Hepatocyte (in vitro differentiated cells): ENCODE measurements around the gene GATAD2A. TPM values are rescaled to one million over a fixed set of nuclear protein-coding genes. Genes with fewer than 3 reads are reported as not detected.

ENCODE experiments used
- DNase-seq: peaks from one replicate; pipeline ENCODE4 v3.0.0-alpha.2; 2016; ENCODE audit warnings: low spot score
- H2AFZ ChIP-seq: fragments of 200-600 bp; sonication (generic); 2 replicates; pipeline ENCODE4 v1.6.0; 2016; ENCODE audit warnings: antibody characterized with exemption, mild to moderate bottlenecking
- H3K27ac ChIP-seq: fragments of 200-600 bp; sonication (generic); 2 replicates; pipeline ENCODE4 v1.5.1; 2016; ENCODE audit warnings: mild to moderate bottlenecking
- H3K27me3 ChIP-seq: fragments of 200-600 bp; sonication (generic); 2 replicates; pipeline ENCODE4 v1.6.1; 2016
- H3K36me3 ChIP-seq: fragments of 200-600 bp; sonication (generic); replicated peaks from 2 replicates; pipeline ENCODE4 v1.5.1; 2016; ENCODE audit warnings: low read depth; ENCODE audit not compliant: insufficient read depth
- H3K4me1 ChIP-seq: fragments of 200-600 bp; sonication (generic); 2 replicates; pipeline ENCODE4 v1.5.1; 2016; ENCODE audit warnings: mild to moderate bottlenecking, moderate library complexity; ENCODE audit not compliant: insufficient read depth
- H3K4me2 ChIP-seq: fragments of 200-600 bp; sonication (generic); 2 replicates; pipeline ENCODE4 v1.6.0; 2016
- H3K4me3 ChIP-seq: fragments of 200-600 bp; sonication (generic); 2 replicates; pipeline ENCODE4 v1.5.1; 2016; ENCODE audit warnings: mild to moderate bottlenecking
- H3K79me2 ChIP-seq: fragments of 200-600 bp; sonication (generic); 2 replicates; pipeline ENCODE4 v1.6.0; 2017; ENCODE audit warnings: mild to moderate bottlenecking
- H3K9me2 ChIP-seq: fragments of 200-600 bp; sonication (generic); replicated peaks from 2 replicates; pipeline ENCODE4 v1.6.0; 2017; ENCODE audit warnings: mild to moderate bottlenecking; ENCODE audit not compliant: insufficient read depth
- H3K9me3 ChIP-seq: fragments of 200-600 bp; sonication (generic); 2 replicates; pipeline ENCODE4 v1.5.1; 2016; ENCODE audit warnings: low read depth, mild to moderate bottlenecking
- H4K20me1 ChIP-seq: fragments of 200-600 bp; sonication (generic); 2 replicates; pipeline ENCODE4 v1.6.0; 2016; ENCODE audit warnings: mild to moderate bottlenecking; ENCODE audit not compliant: insufficient read depth, poor library complexity, severe bottlenecking
- EZH2 ChIP-seq: fragments of 200-600 bp; sonication (generic); IDR thresholded peaks from 2 replicates; pipeline ENCODE4 v1.6.1; 2016; ENCODE audit warnings: antibody characterized with exemption, mild to moderate bottlenecking, borderline replicate concordance
- EZH2phosphoT487 ChIP-seq: fragments of 200-600 bp; sonication (generic); IDR thresholded peaks from one replicate; pipeline ENCODE4 v1.6.1; 2018; ENCODE audit warnings: antibody characterized with exemption, mild to moderate bottlenecking, low read depth, moderate library complexity; ENCODE audit not compliant: unreplicated experiment, severe bottlenecking
- WGBS: methylation state at CpG from one replicate; pipeline ENCODE4 v1.1.6; 2016; ENCODE audit warnings: low lambda C conversion rate; ENCODE audit errors: missing lambda C conversion rate; 5-methylcytosine and 5-hydroxymethylcytosine counted together
- polyA plus RNA-seq: library from polyadenylated mRNA; unstranded; fragments of >200 nt; fragmentation: Nextera tagmentation; extraction: Ambion mirVana; gene quantifications from 2 replicates; pipeline ENCODE4 v1.2.1, GENCODE V29; 2016
- total RNA-seq: library from RNA; depleted of rRNA; stranded (reverse); fragments of >200 nt; gene quantifications from 2 replicates; pipeline ENCODE4 v1.2.3, GENCODE V29; 2014
- TF ChIP-seq, protein P1 (sequence below): fragments of 200-600 bp; sonication (generic); IDR thresholded peaks from 2 replicates; pipeline ENCODE4 v1.5.1; 2016; ENCODE audit warnings: antibody characterized with exemption, mild to moderate bottlenecking; ENCODE audit not compliant: poor library complexity

GATAD2A gene
- total and polyA plus RNA-seq, 2 experiments from 2014 or later: 35.3 to 35.7 TPM

DNA sequence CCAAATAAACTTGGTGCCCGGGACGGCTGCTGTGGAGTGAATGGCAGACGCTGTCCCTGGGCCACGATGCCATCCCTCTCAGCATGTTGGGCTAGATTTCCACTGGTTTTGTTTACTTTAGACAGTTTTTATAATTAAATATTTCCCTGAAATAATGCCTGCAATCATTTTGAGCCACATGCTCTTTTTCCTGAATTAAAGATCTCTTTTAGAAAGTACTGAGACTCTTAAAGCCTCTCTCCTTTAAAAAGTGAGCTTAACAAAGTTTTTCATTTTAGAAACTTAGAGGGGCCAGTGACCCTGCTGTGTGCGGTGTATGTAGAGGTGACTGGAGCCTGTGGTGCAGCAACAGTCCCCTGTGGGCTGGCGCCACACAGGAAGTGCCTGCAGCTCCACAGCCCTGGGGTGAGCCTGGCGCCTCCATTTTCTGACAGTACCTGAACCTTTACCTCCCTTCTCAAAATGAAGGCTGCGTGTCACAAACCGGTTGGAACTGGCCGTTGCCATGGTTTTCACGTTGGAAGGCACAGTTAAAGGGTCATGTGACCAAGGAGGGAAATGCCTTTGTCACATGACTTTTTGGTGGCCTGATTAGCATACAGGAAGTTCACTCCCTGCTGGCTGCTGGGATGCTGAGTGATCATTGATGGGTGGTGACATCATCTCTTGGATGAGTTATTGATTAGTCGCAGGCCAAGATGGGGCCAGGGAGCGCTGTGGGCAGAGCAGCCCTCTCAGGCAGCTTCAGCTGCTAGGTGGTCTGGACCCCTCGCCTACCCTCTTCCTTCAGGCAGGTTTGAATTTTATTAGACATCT is 83.6 kb downstream of the GATAD2A start:
- peaks cover 52% of the 10 kb centered on the region for H3K4me1 ChIP-seq
- peak; percentile 93 for DNase-seq
- H4K20me1 ChIP-seq: no peaks in the 10 kb centered on the region
- WGBS: 43% methylated on average over 14 of the region's 14 CpGs
- H3K4me2 ChIP-seq: peak overlapping the region; percentile 63
- H3K4me3 ChIP-seq: no peak overlapping the region
- TF ChIP-seq, protein P1, sequence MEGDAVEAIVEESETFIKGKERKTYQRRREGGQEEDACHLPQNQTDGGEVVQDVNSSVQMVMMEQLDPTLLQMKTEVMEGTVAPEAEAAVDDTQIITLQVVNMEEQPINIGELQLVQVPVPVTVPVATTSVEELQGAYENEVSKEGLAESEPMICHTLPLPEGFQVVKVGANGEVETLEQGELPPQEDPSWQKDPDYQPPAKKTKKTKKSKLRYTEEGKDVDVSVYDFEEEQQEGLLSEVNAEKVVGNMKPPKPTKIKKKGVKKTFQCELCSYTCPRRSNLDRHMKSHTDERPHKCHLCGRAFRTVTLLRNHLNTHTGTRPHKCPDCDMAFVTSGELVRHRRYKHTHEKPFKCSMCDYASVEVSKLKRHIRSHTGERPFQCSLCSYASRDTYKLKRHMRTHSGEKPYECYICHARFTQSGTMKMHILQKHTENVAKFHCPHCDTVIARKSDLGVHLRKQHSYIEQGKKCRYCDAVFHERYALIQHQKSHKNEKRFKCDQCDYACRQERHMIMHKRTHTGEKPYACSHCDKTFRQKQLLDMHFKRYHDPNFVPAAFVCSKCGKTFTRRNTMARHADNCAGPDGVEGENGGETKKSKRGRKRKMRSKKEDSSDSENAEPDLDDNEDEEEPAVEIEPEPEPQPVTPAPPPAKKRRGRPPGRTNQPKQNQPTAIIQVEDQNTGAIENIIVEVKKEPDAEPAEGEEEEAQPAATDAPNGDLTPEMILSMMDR: no peak
- no peak for TF ChIP-seq EZH2
- no peak for TF ChIP-seq EZH2phosphoT487
- H2AFZ ChIP-seq: no peak overlapping the region
- no peaks in the 10 kb centered on the region for H3K27me3 ChIP-seq
- no peaks in the 10 kb centered on the region for H3K9me2 ChIP-seq
- H3K36me3 ChIP-seq: no peaks in the 10 kb centered on the region
- no peaks in the 10 kb centered on the region for H3K9me3 ChIP-seq
- H3K79me2 ChIP-seq: peaks cover 43% of the 10 kb centered on the region
- H3K27ac ChIP-seq: peak overlapping the region; percentile 95

DNA sequence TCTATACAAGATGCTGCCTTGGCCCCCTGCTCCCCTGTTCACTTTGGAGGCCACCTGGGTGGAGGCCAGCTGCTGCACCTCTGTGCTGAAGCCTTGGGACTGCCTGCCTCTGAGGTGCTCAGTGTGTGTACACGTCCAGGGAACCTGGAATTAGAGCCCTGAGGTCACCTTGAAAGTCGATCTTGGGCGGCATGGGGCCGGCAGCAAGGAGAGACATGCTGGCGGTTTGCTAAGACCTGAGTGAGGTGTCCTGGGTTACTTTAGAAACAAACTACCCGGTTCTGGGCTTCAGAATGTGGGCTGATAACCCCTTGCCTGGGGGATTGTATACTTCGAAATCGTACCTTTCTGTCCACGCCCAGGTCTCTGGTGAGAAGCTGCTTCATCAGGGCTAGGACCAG is 84.3 kb downstream of the GATAD2A start:
- peak overlapping the region; percentile 95 for H3K27ac ChIP-seq
- no peaks in the 10 kb centered on the region for H3K36me3 ChIP-seq
- H3K79me2 ChIP-seq: peaks cover 37% of the 10 kb centered on the region
- WGBS: 70% methylated on average over 9 of the region's 9 CpGs
- H3K4me2 ChIP-seq: peak overlapping the region; percentile 63
- TF ChIP-seq, protein P1: no peak
- TF ChIP-seq EZH2phosphoT487 (no peak), EZH2 (no peak)
- peak; percentile 31 for DNase-seq
- no peak overlapping the region for H3K4me3 ChIP-seq
- H3K27me3 ChIP-seq: no peaks in the 10 kb centered on the region
- peaks cover 50% of the 10 kb centered on the region for H3K4me1 ChIP-seq
- H2AFZ ChIP-seq: no peak overlapping the region
- H3K9me2 ChIP-seq: no peaks in the 10 kb centered on the region
- H3K9me3 ChIP-seq: no peaks in the 10 kb centered on the region
- H4K20me1 ChIP-seq: no peaks in the 10 kb centered on the region

DNA sequence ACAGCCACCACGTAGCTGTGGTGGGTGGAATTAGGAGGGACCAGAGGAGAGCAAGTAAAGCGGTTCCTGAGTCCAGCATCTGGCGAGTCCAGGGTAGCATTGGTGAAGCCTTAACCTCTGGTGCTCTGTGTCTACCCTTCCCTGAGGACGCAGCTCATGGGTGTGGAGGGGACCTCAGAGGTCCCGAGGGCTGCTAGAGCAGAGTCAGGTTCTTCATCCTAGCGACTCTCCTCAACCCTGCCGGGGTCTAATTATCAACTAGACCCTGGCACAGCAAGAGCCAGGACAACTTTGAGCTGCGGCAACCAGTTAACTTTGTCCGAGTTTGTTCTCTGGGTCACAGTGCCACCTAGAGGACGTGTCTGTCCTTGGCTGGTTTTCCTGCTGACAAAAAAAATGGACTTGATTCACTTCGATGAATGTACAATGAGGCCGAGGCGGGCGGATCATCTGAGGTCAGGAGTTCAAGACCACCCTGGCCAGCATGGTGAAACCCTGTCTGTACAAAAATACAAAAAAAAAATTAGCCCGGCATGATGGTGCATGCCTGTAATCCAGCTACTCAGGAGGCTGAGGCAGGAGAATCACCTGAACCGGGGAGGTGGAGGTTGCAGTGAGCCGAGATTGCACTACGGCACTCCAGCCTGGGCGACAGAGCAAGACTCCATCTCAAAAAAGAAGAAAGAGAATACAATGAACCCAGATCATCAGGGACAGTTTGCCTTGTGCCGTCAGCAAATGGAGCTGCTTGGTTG is 84.9 kb downstream of the GATAD2A start:
- H3K9me2 ChIP-seq: no peaks in the 10 kb centered on the region
- no peaks in the 10 kb centered on the region for H3K9me3 ChIP-seq
- H2AFZ ChIP-seq: no peak overlapping the region
- TF ChIP-seq, protein P1: peak; percentile 92
- TF ChIP-seq EZH2phosphoT487 (no peak), EZH2 (no peak)
- peak overlapping the region; percentile 63 for H3K4me2 ChIP-seq
- H3K79me2 ChIP-seq: peaks cover 31% of the 10 kb centered on the region
- no peaks in the 10 kb centered on the region for H4K20me1 ChIP-seq
- H3K36me3 ChIP-seq: no peaks in the 10 kb centered on the region
- H3K27me3 ChIP-seq: no peaks in the 10 kb centered on the region
- peaks cover 44% of the 10 kb centered on the region for H3K4me1 ChIP-seq
- H3K27ac ChIP-seq: peak overlapping the region; percentile 95
- 46% methylated on average over 20 of the region's 20 CpGs for whole genome bisulfite sequencing
- H3K4me3 ChIP-seq: no peak overlapping the region
- peak; percentile 86 for DNase-seq
